ENCODE results near the gene CRYGS. TPM values are rescaled to one million over a fixed set of nuclear protein-coding genes. Genes with fewer than 3 reads are reported as not detected.
"Not testable (repeated sequence)": the region's sequence is repeated elsewhere in the genome, so short reads cannot be mapped to it uniquely, and the experiment has no call there.

The CRYGS gene
- total and polyA plus RNA-seq, 10 donors = 4.2 to 24.8 (median 6.8) TPM

- Histone ChIP-seq H3K4me3 (no peak overlapping the region), H3K27ac (no peak overlapping the region), H3K4me1 (no peaks in the 10 kb centered on the region), H3K36me3 (peaks cover 0 to 26% (median 16%) of the 10 kb centered on the region in 6 donors), H3K9me3 (no peaks in the 10 kb centered on the region), H3K27me3 (replicated peaks in 1 of 7) (no peaks in the 10 kb centered on the region)
- intact Hi-C loops (cut with DNase I; ENCODE audit: low total_unique reads) = no loop called here
- DNase-seq = no peak
- WGBS, 5 donors = 62 to 85% (median 79%) methylated on average over 5 of the region's 5 CpGs
- no peak for TF ChIP-seq POLR2A (IDR thresholded peaks at IDR 0.05)
- no peak for TF ChIP-seq POLR2AphosphoS5 (IDR thresholded peaks at IDR 0.05)
- TF ChIP-seq CTCF (IDR thresholded peaks at IDR 0.05 in 8 of 11, conservative IDR thresholded peaks at IDR 0.05 in 3 of 11) = no peak
These were observed 45.8 kb upstream of the CRYGS start for GRCh38 chr3:186589856-186590579.

- Histone ChIP-seq H3K9me3 (no peaks in the 10 kb centered on the region), H3K27ac (no peak overlapping the region), H3K4me3 (no peak overlapping the region), H3K4me1 (no peaks in the 10 kb centered on the region), H3K36me3 (peaks cover 0 to 35% (median 23%) of the 10 kb centered on the region in 6 donors), H3K27me3 (replicated peaks in 1 of 7) (no peaks in the 10 kb centered on the region)
- TF ChIP-seq POLR2AphosphoS5 (IDR thresholded peaks at IDR 0.05) (no peak), CTCF (IDR thresholded peaks at IDR 0.05 in 8 of 11, conservative IDR thresholded peaks at IDR 0.05 in 3 of 11) (no peak), POLR2A (IDR thresholded peaks at IDR 0.05) (no peak)
- DNase-seq = no peak
- intact Hi-C loops (cut with DNase I; ENCODE audit: low total_unique reads) = no loop called here
- 35 to 57% (median 41%) methylated on average over 3 of the region's 3 CpGs for WGBS, 5 donors
These were observed 44.9 kb upstream of the CRYGS start for GRCh38 chr3:186589121-186589520.

- H3K27ac ChIP-seq = no peak overlapping the region
- H3K27me3 ChIP-seq (replicated peaks in 1 of 7) = no peaks in the 10 kb centered on the region
- intact Hi-C loops (cut with DNase I; ENCODE audit: low total_unique reads) = no loop called here
- TF ChIP-seq POLR2A (IDR thresholded peaks at IDR 0.05) (no peak), POLR2AphosphoS5 (IDR thresholded peaks at IDR 0.05) (no peak), CTCF (IDR thresholded peaks at IDR 0.05 in 8 of 11, conservative IDR thresholded peaks at IDR 0.05 in 3 of 11) (no peak)
- no peaks in the 10 kb centered on the region for H3K9me3 ChIP-seq
- no peak overlapping the region for H3K4me3 ChIP-seq
- H3K4me1 ChIP-seq = no peaks in the 10 kb centered on the region
- 62 to 75% (median 73%) methylated on average over 2 of the region's 2 CpGs for WGBS, 5 donors
- no peak for DNase-seq
- H3K36me3 ChIP-seq = peaks cover 0 to 40% (median 28%) of the 10 kb centered on the region in 6 donors
These were observed 44.5 kb upstream of the CRYGS start for GRCh38 chr3:186588632-186589031.

- no peaks in the 10 kb centered on the region for H3K4me1 ChIP-seq
- H3K9me3 ChIP-seq = no peaks in the 10 kb centered on the region
- DNase-seq = no peak
- H3K4me3 ChIP-seq = no peak overlapping the region
- intact Hi-C loops (cut with DNase I; ENCODE audit: low total_unique reads) = no loop called here
- no peaks in the 10 kb centered on the region for H3K27me3 ChIP-seq (replicated peaks in 1 of 7)
- no peak overlapping the region for H3K27ac ChIP-seq
- no peak for TF ChIP-seq CTCF (IDR thresholded peaks at IDR 0.05 in 8 of 11, conservative IDR thresholded peaks at IDR 0.05 in 3 of 11)
- H3K36me3 ChIP-seq = peaks cover 4 to 54% (median 42%) of the 10 kb centered on the region in 6 donors
These were observed 43.0 kb upstream of the CRYGS start for GRCh38 chr3:186587183-186587582.

GRCh38 chr3:186586245-186586644 is 42.1 kb upstream of the CRYGS start:
- DNase-seq; intact Hi-C loops (cut with DNase I; ENCODE audit: low total_unique reads); H3K27me3 ChIP-seq (replicated peaks in 1 of 7); H3K9me3 ChIP-seq; H3K4me3 ChIP-seq; H3K4me1 ChIP-seq; H3K27ac ChIP-seq: not testable (repeated sequence)
- WGBS, 5 donors = 81 to 96% (median 85%) methylated on average over 7 to 9 of the region's 9 CpGs
- H3K36me3 ChIP-seq = peaks cover 4 to 64% (median 51%) of the 10 kb centered on the region in 6 donors

All from spleen (tissue), 11 donors.